GM12878 (cell line): ENCODE data around the gene FGD5.

Source experiments
- E4F1 ChIP-seq: fragments of 450-650 bp; IDR thresholded peaks from 2 replicates; pipeline ENCODE4 v1.6.1; 2018; ENCODE audit warnings: borderline replicate concordance, mild to moderate bottlenecking; ENCODE audit not compliant: partially characterized antibody
- USF2 ChIP-seq: IDR thresholded peaks from 2 replicates; pipeline ENCODE4 v1.6.1; 2011; ENCODE audit warnings: low read depth, low read length, improper control_type of control experiment, borderline replicate concordance

GRCh38 chr3:14844386-14845170, 25.8 kb downstream of the FGD5 start:
- TF ChIP-seq USF2 (no peak), E4F1 (no peak)
